B cell (primary cell): ENCODE measurements around the gene LRRC63.

ENCODE experiments used
- CTCF ChIP-seq: fragments of 200-600 bp; IDR thresholded peaks from one replicate; pipeline ENCODE4 v1.8.0; 2022; ENCODE audit warnings: antibody characterized with exemption, mild to moderate bottlenecking
- EZH2 ChIP-seq: IDR thresholded peaks from 2 replicates; pipeline ENCODE4 v1.6.1; 2012; ENCODE audit warnings: borderline replicate concordance, low read depth, mild to moderate bottlenecking, moderate library complexity, low read length; ENCODE audit not compliant: insufficient read depth, poor library complexity, severe bottlenecking

GRCh38 chr13:46169758-46170157, 42.0 kb upstream of the LRRC63 start:
- TF ChIP-seq CTCF = no peak
- TF ChIP-seq EZH2 = no peak
